ENCODE data around the gene MRPS18A.

DNA sequence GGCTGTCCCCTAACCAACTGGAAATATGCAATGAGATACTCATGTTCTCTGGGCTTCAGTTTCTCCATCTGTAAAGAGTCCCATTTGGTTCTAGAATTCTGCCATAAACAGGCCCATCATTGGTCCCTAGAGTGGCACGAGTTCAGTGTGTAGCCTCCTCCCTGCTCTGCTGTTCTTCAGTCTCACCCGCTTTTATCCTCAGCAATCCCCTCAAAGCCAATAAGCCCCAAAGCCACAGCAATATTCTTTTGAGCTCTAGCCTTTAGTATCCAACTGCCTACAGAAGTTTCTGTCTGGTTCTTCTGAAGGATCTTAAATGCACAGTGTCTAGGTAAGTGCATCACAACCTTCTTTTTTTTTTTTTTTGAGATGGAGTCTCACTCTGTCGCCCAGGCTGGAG, 9.8 kb upstream of the MRPS18A start:
- TF ChIP-seq, protein P1, sequence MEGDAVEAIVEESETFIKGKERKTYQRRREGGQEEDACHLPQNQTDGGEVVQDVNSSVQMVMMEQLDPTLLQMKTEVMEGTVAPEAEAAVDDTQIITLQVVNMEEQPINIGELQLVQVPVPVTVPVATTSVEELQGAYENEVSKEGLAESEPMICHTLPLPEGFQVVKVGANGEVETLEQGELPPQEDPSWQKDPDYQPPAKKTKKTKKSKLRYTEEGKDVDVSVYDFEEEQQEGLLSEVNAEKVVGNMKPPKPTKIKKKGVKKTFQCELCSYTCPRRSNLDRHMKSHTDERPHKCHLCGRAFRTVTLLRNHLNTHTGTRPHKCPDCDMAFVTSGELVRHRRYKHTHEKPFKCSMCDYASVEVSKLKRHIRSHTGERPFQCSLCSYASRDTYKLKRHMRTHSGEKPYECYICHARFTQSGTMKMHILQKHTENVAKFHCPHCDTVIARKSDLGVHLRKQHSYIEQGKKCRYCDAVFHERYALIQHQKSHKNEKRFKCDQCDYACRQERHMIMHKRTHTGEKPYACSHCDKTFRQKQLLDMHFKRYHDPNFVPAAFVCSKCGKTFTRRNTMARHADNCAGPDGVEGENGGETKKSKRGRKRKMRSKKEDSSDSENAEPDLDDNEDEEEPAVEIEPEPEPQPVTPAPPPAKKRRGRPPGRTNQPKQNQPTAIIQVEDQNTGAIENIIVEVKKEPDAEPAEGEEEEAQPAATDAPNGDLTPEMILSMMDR (IDR thresholded peaks at IDR 0.05) = no peak
- TF ChIP-seq POLR2A (IDR thresholded peaks at IDR 0.05) = no peak
